T-cell (primary cell): ENCODE measurements around the gene PIM1. TPM values are rescaled to one million over a fixed set of nuclear protein-coding genes. Genes with fewer than 3 reads are reported as not detected.

Experiments
- ATAC-seq, 4 experiments: fragments of 200-7000 bp in 3 of 4; fragments of 150-1000 bp in 1 of 4; cut with Tn5 transposase; replicated peaks in 1 of 4; 1 replicate in 3 of 4; 2 replicates in 1 of 4; pipeline ENCODE4 v1.10.0; 2021; ENCODE audit warnings: moderate library complexity in 3 of 4, mild to moderate bottlenecking in 2 of 4, moderate number of reproducible peaks in 1 of 4
- CTCF ChIA-PET, 2 donors: fragments of 300-600 bp; sonication (Branson Sonifier 250); formaldehyde crosslinking; loops; one replicate each; lab custom pipeline; 2022; ENCODE audit warnings: antibody characterized with exemption in 2 of 2; lab: Charles Lee
- POLR2A ChIA-PET, 2 donors: fragments of 300-600 bp; sonication (Branson Sonifier 250); formaldehyde crosslinking; loops; one replicate each; lab custom pipeline; 2022; ENCODE audit warnings: antibody characterized with exemption in 2 of 2; lab: Charles Lee
- DNase-seq, 35 experiments: peaks; one replicate each; pipeline versions ENCODE4 v3.0.0 to v3.0.0-alpha.2; 2013 to 2023
- H3K27ac ChIP-seq: one replicate; pipeline ENCODE4 v1.5.1; 2013; ENCODE audit warnings: low read length
- H3K27me3 ChIP-seq, 2 experiments: replicated peaks in 1 of 2; 1 replicate in 1 of 2; 2 replicates in 1 of 2; pipeline versions ENCODE4 v1.6.1 to v1.7.0; 2013; ENCODE audit warnings: low read length in 1 of 2, mixed read lengths in 1 of 2; ENCODE audit not compliant: control insufficient read depth in 2 of 2, insufficient read depth in 2 of 2; ENCODE audit errors: extremely low read depth in 1 of 2
- H3K36me3 ChIP-seq, 2 donors: 1 replicate in 1 of 2; 2 replicates in 1 of 2; pipeline versions ENCODE4 v1.6.1 to v1.7.0; 2013; ENCODE audit warnings: low read length in 1 of 2; ENCODE audit not compliant: control insufficient read depth in 2 of 2, insufficient read depth in 1 of 2; ENCODE audit errors: extremely low read depth in 1 of 2
- H3K4me1 ChIP-seq, 2 experiments: 1 replicate in 1 of 2; 2 replicates in 1 of 2; pipeline versions ENCODE4 v1.6.1 to v1.7.0; 2013; ENCODE audit warnings: low read length in 2 of 2, mixed read lengths in 1 of 2; ENCODE audit not compliant: insufficient read depth in 2 of 2, control insufficient read depth in 1 of 2; ENCODE audit errors: extremely low read depth in 1 of 2
- H3K4me3 ChIP-seq, 2 donors: 1 replicate in 1 of 2; 2 replicates in 1 of 2; pipeline versions ENCODE4 v1.5.1 to v1.7.0; 2013; ENCODE audit warnings: mild to moderate bottlenecking in 2 of 2, low read length in 1 of 2, moderate library complexity in 1 of 2; ENCODE audit not compliant: control insufficient read depth in 1 of 2; ENCODE audit errors: extremely low read depth in 1 of 2
- H3K9me3 ChIP-seq: 2 replicates; pipeline ENCODE4 v1.7.0; 2013
- H3K27ac Mint-ChIP-seq, 2 donors: one replicate each; pipeline ENCODE4 v1.8.0; 2020 to 2021; ENCODE audit warnings: mild to moderate bottlenecking in 2 of 2, mixed read lengths in 2 of 2
- H3K27me3 Mint-ChIP-seq, 2 donors: one replicate each; pipeline ENCODE4 v1.8.0; 2021 to 2022; ENCODE audit warnings: mixed read lengths in 2 of 2
- H3K36me3 Mint-ChIP-seq: one replicate; pipeline ENCODE4 v1.8.0; 2021; ENCODE audit warnings: mixed read lengths
- H3K4me1 Mint-ChIP-seq, 3 donors: one replicate each; pipeline ENCODE4 v1.8.0; 2020 to 2022; ENCODE audit warnings: mixed read lengths in 3 of 3, mild to moderate bottlenecking in 1 of 3
- H3K4me3 Mint-ChIP-seq, 3 donors: one replicate each; pipeline ENCODE4 v1.8.0; 2020 to 2022; ENCODE audit warnings: mild to moderate bottlenecking in 3 of 3, mixed read lengths in 3 of 3, moderate library complexity in 3 of 3
- H3K9me3 Mint-ChIP-seq, 3 donors: one replicate each; pipeline ENCODE4 v1.8.0; 2020 to 2022; ENCODE audit warnings: mixed read lengths in 3 of 3
- WGBS: methylation state at CpG from one replicate; pipeline ENCODE4 v1.1.5; 2013; ENCODE audit warnings: missing lambda C conversion rate; ENCODE audit not compliant: insufficient coverage; 5-methylcytosine and 5-hydroxymethylcytosine counted together
- total RNA-seq, 35 experiments: library from RNA in 6 of 35; stranded (reverse) in 6 of 35; fragments of 120-200 nt in 1 of 35; gene quantifications; one replicate each; pipeline versions ENCODE4 v1.2.1 to v1.2.4 and lab custom pipeline; 2013 to 2026

PIM1 gene
- total RNA-seq, 5 donors from 2014 or later (not counting 1 experiment from before 2014, with no cell fraction given): 225 to 334 (median 313) TPM

DNA sequence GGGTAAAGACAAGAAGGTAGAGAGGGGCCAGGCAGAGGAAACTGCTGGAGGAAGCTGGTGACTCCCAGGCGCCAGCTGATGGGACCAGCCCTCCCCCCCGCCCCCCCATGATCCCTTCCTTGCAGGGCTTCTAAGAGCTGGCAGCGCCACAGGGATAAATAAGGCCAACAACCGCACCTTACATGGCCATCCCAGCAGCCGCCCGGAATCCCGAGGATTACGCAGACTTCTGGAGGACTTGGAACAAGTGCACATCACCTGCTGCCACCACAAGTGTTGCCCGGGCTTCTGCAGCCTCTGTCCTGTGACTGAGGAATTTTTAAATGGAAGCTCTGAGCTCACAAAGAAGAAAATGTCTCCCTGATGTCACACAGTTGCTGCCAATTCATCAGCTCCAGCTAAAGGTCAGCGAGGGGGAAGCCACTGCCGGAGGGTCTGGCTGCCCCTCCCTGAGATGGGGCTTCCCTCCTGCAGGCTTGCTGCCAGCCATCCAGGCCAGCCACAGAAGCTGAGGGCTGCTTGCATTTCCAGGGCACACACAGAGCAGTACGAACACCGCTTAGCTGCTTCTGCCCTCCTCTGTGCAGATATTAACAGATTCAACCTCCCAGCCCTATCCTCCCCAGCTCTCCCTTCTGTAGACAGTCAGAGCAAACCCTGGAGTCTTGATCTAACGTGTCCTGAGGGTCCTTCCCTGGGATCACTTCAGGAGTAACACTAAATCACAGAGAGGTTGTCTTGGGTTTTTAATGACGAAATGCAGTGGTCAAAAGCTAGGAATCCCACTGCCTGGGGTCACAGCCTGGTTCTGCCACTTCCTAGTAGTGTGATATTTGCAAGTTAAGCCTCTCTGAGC, 38.6 kb upstream of the PIM1 start:
- CTCF ChIA-PET: no interaction called here
- Mint-ChIP-seq H3K27me3 (no peaks in the 10 kb centered on the region), H3K4me3 (no peak overlapping the region), H3K36me3 (no peaks in the 10 kb centered on the region), H3K9me3 (no peaks in the 10 kb centered on the region), H3K27ac (peak overlapping the region in 1 of 2 donors; percentile 55), H3K4me1 (peaks cover 8 to 27% (median 12%) of the 10 kb centered on the region in 3 donors)
- peaks cover 0 to 2% of the 10 kb centered on the region in 2 experiments for H3K27me3 ChIP-seq
- DNase-seq: no peak
- H3K27ac ChIP-seq: no peak overlapping the region
- H3K4me3 ChIP-seq: no peak overlapping the region
- peaks cover 0 to 24% of the 10 kb centered on the region in 2 experiments for H3K4me1 ChIP-seq
- H3K36me3 ChIP-seq: no peaks in the 10 kb centered on the region
- H3K9me3 ChIP-seq: no peaks in the 10 kb centered on the region
- no peak for ATAC-seq
- POLR2A ChIA-PET: interaction anchor here in 1 of 2 donors (0.5 kb wide), 1 partner anchor 22 kb away, joined by 3 read pairs; no protein-coding TSS in a partner anchor
- WGBS: 92% methylated on average over 12 of the region's 15 CpGs

GRCh38 chr6:37131960-37132253, 38.0 kb upstream of the PIM1 start:
- peaks cover 8 to 31% (median 15%) of the 10 kb centered on the region in 3 donors for H3K4me1 Mint-ChIP-seq
- peaks cover 0 to 26% of the 10 kb centered on the region in 2 experiments for H3K4me1 ChIP-seq
- no peaks in the 10 kb centered on the region for H3K27me3 Mint-ChIP-seq
- H3K27me3 ChIP-seq: peaks cover 0 to 2% of the 10 kb centered on the region in 2 experiments
- no peaks in the 10 kb centered on the region for H3K9me3 ChIP-seq
- CTCF ChIA-PET: no interaction called here
- H3K36me3 Mint-ChIP-seq: no peaks in the 10 kb centered on the region
- DNase-seq (no peak), ATAC-seq (no peak)
- no peaks in the 10 kb centered on the region for H3K36me3 ChIP-seq
- no peak overlapping the region for H3K4me3 Mint-ChIP-seq
- POLR2A ChIA-PET: no interaction called here
- peak overlapping the region in 1 of 2 donors; percentile 55 for H3K27ac Mint-ChIP-seq
- H3K9me3 Mint-ChIP-seq: no peaks in the 10 kb centered on the region
- H3K4me3 ChIP-seq: no peak overlapping the region
- H3K27ac ChIP-seq: no peak overlapping the region

DNA sequence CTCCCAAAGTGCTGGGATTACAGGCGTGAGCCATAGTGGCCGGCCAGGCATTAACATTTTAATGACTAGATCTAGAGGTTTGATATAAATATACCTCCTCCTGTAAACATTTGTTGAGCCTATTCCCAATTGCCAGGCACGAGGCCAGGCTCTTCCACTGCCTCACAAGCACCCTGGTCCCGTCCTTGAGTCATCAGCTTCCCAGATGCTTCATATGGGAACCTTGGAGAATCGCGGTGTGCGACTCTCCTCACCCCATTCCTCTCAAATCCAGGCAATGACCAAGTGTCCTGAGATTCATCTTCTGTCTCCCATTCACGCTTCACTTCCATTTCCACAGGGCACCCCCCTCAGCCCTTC, 35.9 kb upstream of the PIM1 start:
- WGBS: 100% methylated on average over 6 of the region's 8 CpGs
- no peak for DNase-seq
- no peaks in the 10 kb centered on the region for H3K9me3 Mint-ChIP-seq
- CTCF ChIA-PET: interaction anchor here in 1 of 2 donors (0.9 kb wide), 1 partner anchor 36 kb away, joined by 4 read pairs; the partner anchor contains the start of gene PIM1
- peak overlapping the region; percentile 92 to 96 for H3K27ac Mint-ChIP-seq
- no peaks in the 10 kb centered on the region for H3K27me3 Mint-ChIP-seq
- Histone ChIP-seq H3K4me3 (no peak overlapping the region), H3K27ac (peak overlapping the region; percentile 96), H3K36me3 (no peaks in the 10 kb centered on the region), H3K4me1 (peaks cover 0 to 37% of the 10 kb centered on the region in 2 experiments), H3K9me3 (no peaks in the 10 kb centered on the region), H3K27me3 (no peaks in the 10 kb centered on the region)
- H3K4me1 Mint-ChIP-seq: peaks cover 8 to 42% (median 24%) of the 10 kb centered on the region in 3 donors
- no peak overlapping the region for H3K4me3 Mint-ChIP-seq
- H3K36me3 Mint-ChIP-seq: no peaks in the 10 kb centered on the region
- no peak for ATAC-seq
- POLR2A ChIA-PET: interaction anchor here (0.5 to 0.7 kb wide), 2 partner anchors 297 to 992 kb away, joined by 3 read pairs; no protein-coding TSS in a partner anchor

- WGBS: 59% methylated on average over 5 of the region's 11 CpGs
- peak; percentile 82 to 92 (median 86) for ATAC-seq
- Histone ChIP-seq H3K36me3 (no peaks in the 10 kb centered on the region), H3K4me3 (no peak overlapping the region), H3K4me1 (peaks cover 0 to 37% of the 10 kb centered on the region in 2 experiments), H3K27me3 (no peaks in the 10 kb centered on the region), H3K27ac (peak overlapping the region; percentile 96), H3K9me3 (no peaks in the 10 kb centered on the region)
- ChIA-PET POLR2A (interaction anchor here in 1 of 2 donors (0.5 kb wide), 1 partner anchor 296 kb away, joined by 3 read pairs; no protein-coding TSS in a partner anchor), CTCF (interaction anchor here in 1 of 2 donors (0.9 kb wide), 1 partner anchor 35 kb away, joined by 4 read pairs; the partner anchor contains the start of gene PIM1)
- DNase-seq: peak in 21 of 35 experiments; percentile 6 to 71 (median 14)
- Mint-ChIP-seq H3K27me3 (no peaks in the 10 kb centered on the region), H3K36me3 (no peaks in the 10 kb centered on the region), H3K27ac (peak overlapping the region; percentile 92 to 96), H3K4me1 (peaks cover 8 to 42% (median 24%) of the 10 kb centered on the region in 3 donors), H3K4me3 (no peak overlapping the region), H3K9me3 (no peaks in the 10 kb centered on the region)
Observed at GRCh38 chr6:37134396-37135191, 35.4 kb upstream of the PIM1 start.

DNA sequence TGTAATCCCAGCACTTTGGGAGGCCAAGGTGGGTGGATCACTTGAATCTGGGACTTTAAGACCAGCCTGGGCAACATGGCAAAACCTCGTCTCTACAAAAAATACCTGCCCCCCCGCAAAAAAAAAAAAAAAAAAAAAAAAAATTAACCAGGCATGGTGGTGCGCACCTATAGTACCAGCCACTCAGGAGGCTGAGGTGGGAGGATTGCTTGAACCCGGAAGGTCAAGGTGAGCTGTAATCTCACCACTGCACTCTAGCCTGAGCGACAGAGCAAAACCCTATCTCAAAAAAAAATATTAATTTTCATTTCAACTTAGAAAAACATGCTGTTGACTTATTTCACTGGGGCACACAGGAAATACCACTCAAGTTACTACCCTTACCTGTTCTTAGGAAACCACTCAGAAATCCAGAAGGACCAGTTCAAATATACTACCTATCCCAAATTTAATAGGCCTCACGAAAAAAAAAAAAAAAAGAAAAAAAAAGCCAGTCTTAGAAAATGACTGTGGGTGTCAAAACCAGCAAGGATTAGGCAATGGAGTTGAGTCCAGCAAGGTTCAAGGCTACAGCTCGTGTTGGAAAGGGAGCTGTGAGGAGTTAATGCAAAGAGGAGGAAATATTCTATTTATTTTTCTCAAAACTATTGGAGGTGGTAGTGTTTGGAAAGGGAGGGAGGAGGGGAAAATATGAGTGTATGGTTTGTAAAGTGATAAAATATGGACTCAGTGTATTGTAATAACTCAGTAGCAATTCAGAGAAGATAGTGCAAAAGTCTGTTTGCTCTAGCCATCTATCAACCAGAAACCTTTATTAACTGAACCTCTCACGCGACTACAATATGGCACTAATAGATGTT, 33.9 kb upstream of the PIM1 start:
- Mint-ChIP-seq H3K27me3 (no peaks in the 10 kb centered on the region), H3K9me3 (no peaks in the 10 kb centered on the region), H3K4me3 (no peak overlapping the region), H3K4me1 (peaks cover 8 to 37% (median 24%) of the 10 kb centered on the region in 3 donors), H3K27ac (no peak overlapping the region), H3K36me3 (no peaks in the 10 kb centered on the region)
- POLR2A ChIA-PET: no interaction called here
- ATAC-seq (no peak), DNase-seq (no peak)
- H3K4me1 ChIP-seq: peaks cover 0 to 37% of the 10 kb centered on the region in 2 experiments
- H3K27ac ChIP-seq: peak overlapping the region; percentile 9
- no peaks in the 10 kb centered on the region for H3K27me3 ChIP-seq
- H3K4me3 ChIP-seq: no peak overlapping the region
- WGBS: 100% methylated on average over 2 of the region's 9 CpGs
- CTCF ChIA-PET: interaction anchor here (0.6 to 0.7 kb wide), 2 partner anchors 58 to 131 kb away, joined by 3 read pairs; no protein-coding TSS in a partner anchor
- H3K36me3 ChIP-seq: no peaks in the 10 kb centered on the region
- no peaks in the 10 kb centered on the region for H3K9me3 ChIP-seq
